AG04450 (cell line): Measurements from ENCODE around the gene PAXX. TPM values are rescaled to one million over a fixed set of nuclear protein-coding genes. Genes with fewer than 3 reads are reported as not detected.

ENCODE experiments used
- CTCF ChIA-PET: fragments of 300-600, 350-600 bp; formaldehyde crosslinking; extraction: SDS; loops from one replicate; lab custom pipeline; 2022; ENCODE audit warnings: antibody characterized with exemption, inconsistent platforms; lab: Charles Lee
- POLR2A ChIA-PET: fragments of 350-600 bp; formaldehyde crosslinking; extraction: SDS; loops from one replicate; lab custom pipeline; 2021; ENCODE audit warnings: antibody characterized with exemption, inconsistent platforms; lab: Yijun Ruan, JAX
- DNase-seq: peaks from one replicate; pipeline ENCODE4 v3.0.0-alpha.2; 2011; ENCODE audit warnings: low read depth, low spot score
- H3K27ac ChIP-seq: one replicate; pipeline ENCODE4 v1.5.1; 2012; ENCODE audit warnings: low read depth, low read length, control low read depth
- H3K27me3 ChIP-seq: one replicate; pipeline ENCODE4 v1.6.0; 2012; ENCODE audit warnings: low read length; ENCODE audit not compliant: control insufficient read depth, insufficient read depth
- H3K4me3 ChIP-seq: 2 replicates; pipeline ENCODE4 v1.5.1; 2011; ENCODE audit warnings: mild to moderate bottlenecking, low read depth, low read length, control low read depth
- H3K9me3 ChIP-seq: 2 replicates; pipeline ENCODE4 v1.5.1; 2012; ENCODE audit warnings: low read length; ENCODE audit not compliant: control insufficient read depth, insufficient read depth
- polyA plus RNA-seq: library from polyadenylated mRNA; depleted of rRNA; stranded (reverse); fragments of >200 nt; gene quantifications from 2 replicates; pipeline ENCODE4 v1.2.3, GENCODE V29; 2011
- TF ChIP-seq, protein P1 (sequence below): IDR thresholded peaks from 2 replicates; pipeline ENCODE4 v1.5.1; 2011; ENCODE audit warnings: low read depth, low read length, control low read depth, inconsistent platforms

Gene PAXX
- polyA plus RNA-seq, 1 experiment, result 6.0 TPM

- no peak overlapping the region for H3K27ac ChIP-seq
- ChIA-PET CTCF (no interaction called here), POLR2A (interaction anchor here (0.6 kb wide), 1 partner anchor 114 kb away, joined by 3 read pairs; no protein-coding TSS in a partner anchor)
- TF ChIP-seq, protein P1, sequence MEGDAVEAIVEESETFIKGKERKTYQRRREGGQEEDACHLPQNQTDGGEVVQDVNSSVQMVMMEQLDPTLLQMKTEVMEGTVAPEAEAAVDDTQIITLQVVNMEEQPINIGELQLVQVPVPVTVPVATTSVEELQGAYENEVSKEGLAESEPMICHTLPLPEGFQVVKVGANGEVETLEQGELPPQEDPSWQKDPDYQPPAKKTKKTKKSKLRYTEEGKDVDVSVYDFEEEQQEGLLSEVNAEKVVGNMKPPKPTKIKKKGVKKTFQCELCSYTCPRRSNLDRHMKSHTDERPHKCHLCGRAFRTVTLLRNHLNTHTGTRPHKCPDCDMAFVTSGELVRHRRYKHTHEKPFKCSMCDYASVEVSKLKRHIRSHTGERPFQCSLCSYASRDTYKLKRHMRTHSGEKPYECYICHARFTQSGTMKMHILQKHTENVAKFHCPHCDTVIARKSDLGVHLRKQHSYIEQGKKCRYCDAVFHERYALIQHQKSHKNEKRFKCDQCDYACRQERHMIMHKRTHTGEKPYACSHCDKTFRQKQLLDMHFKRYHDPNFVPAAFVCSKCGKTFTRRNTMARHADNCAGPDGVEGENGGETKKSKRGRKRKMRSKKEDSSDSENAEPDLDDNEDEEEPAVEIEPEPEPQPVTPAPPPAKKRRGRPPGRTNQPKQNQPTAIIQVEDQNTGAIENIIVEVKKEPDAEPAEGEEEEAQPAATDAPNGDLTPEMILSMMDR, result no peak
- no peak overlapping the region for H3K4me3 ChIP-seq
- no peak for DNase-seq
- peaks cover 19% of the 10 kb centered on the region for H3K27me3 ChIP-seq
- no peaks in the 10 kb centered on the region; the same call in 1 of the 2 replicates for H3K9me3 ChIP-seq
Measured at GRCh38 chr9:136957901-136958300, 34.3 kb upstream of the PAXX start.

DNA sequence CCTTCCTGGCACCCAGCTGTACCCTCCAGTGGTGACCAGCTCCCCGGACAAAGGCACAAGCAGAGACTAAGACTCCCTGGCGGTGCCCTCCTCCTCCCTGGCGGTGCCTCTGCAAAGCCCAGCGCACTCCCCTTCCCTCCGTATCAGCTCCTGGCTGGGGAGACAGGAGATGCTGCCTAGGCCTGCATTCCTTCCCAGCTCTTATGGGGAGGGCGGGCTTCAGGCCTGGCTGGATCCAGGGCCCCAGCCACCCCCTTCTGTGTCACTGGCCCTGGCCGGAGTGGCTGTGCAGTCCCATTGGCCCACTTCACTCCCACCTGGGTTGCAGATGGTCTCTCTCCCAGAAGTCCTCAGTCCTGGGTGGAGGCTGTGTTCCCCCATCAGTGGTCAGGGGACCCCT lies 33.7 kb upstream of the PAXX start:
- no peak overlapping the region for H3K4me3 ChIP-seq
- DNase-seq, result no peak
- TF ChIP-seq, protein P1, result no peak
- peaks cover 20% of the 10 kb centered on the region for H3K27me3 ChIP-seq
- ChIA-PET CTCF (no interaction called here), POLR2A (interaction anchor here (0.6 kb wide), 1 partner anchor 115 kb away, joined by 3 read pairs; no protein-coding TSS in a partner anchor)
- no peaks in the 10 kb centered on the region; the same call in 1 of the 2 replicates for H3K9me3 ChIP-seq
- no peak overlapping the region for H3K27ac ChIP-seq

- CTCF ChIA-PET, result interaction anchor here (1.0 to 1.2 kb wide), 2 partner anchors 11 to 70 kb away, joined by 3 to 4 read pairs; no protein-coding TSS in a partner anchor
- no peaks in the 10 kb centered on the region; the same call in 1 of the 2 replicates for H3K9me3 ChIP-seq
- DNase-seq, result no peak
- peaks cover 20% of the 10 kb centered on the region for H3K27me3 ChIP-seq
- no peak overlapping the region for H3K4me3 ChIP-seq
- POLR2A ChIA-PET, result interaction anchor here (1.2 kb wide), 1 partner anchor 18 kb away, joined by 3 read pairs; the partner anchor contains the start of gene PTGDS
- TF ChIP-seq, protein P1, result no peak
- H3K27ac ChIP-seq, result no peak overlapping the region
Measured at GRCh38 chr9:136958898-136959850, 33.0 kb upstream of the PAXX start.

GRCh38 chr9:136960212-136960937 lies 31.8 kb upstream of the PAXX start:
- Histone ChIP-seq H3K9me3 (no peaks in the 10 kb centered on the region; the same call in 1 of the 2 replicates), H3K27me3 (peaks cover 21% of the 10 kb centered on the region), H3K27ac (no peak overlapping the region), H3K4me3 (no peak overlapping the region)
- ChIA-PET POLR2A (interaction anchor here (1.2 kb wide), 1 partner anchor 17 kb away, joined by 3 read pairs; the partner anchor contains the start of gene PTGDS), CTCF (interaction anchor here (1.2 kb wide), 1 partner anchor 12 kb away, joined by 4 read pairs; no protein-coding TSS in a partner anchor)
- TF ChIP-seq, protein P1, result no peak
- no peak for DNase-seq
